ENCODE results near the gene EXOSC5.

GRCh38 chr19:41433171-41433570 is 36.0 kb upstream of the EXOSC5 start:
- TF ChIP-seq CTCF (conservative IDR thresholded peaks at IDR 0.05; ENCODE audit: low read depth, low read length) (no peak), EZH2 (IDR thresholded peaks at IDR 0.05; ENCODE audit: borderline replicate concordance, low read depth, low read length, poor library complexity, severe bottlenecking) (no peak)
